Pancreas (tissue), 10 donors: ENCODE data around the gene STEAP1. TPM values are rescaled to one million over a fixed set of nuclear protein-coding genes. Genes with fewer than 3 reads are reported as not detected.

Source experiments
- ATAC-seq, 4 donors: fragments of 200-7000 bp; cut with Tn5 transposase; one replicate each; pipeline versions ENCODE4 v1.8.0 to v1.9.1; 2020; ENCODE audit warnings: mild to moderate bottlenecking in 4 of 4, moderate library complexity in 4 of 4
- DNase-seq, 6 donors: peaks; one replicate each; pipeline ENCODE4 v3.0.0-alpha.2; 2020
- FAIRE-seq: peaks from 2 replicates; lab custom pipeline; 2012; peaks lifted over from hg19 to GRCh38; lab: Jason Lieb, UNC
- H3K27ac ChIP-seq, 4 donors: fragments of 200-600 bp; sonication (generic); 1 replicate in 3 of 4; 2 replicates in 1 of 4; pipeline versions ENCODE4 v1.5.0 to v1.8.0; 2020
- H3K27me3 ChIP-seq, 4 donors: fragments of 200-600 bp; one replicate each; pipeline ENCODE4 v1.8.0; 2021
- H3K36me3 ChIP-seq, 3 donors: fragments of 200-600 bp; sonication (generic) in 1 of 3; one replicate each; pipeline versions ENCODE4 v1.5.0 to v1.8.0; 2020 to 2021
- H3K4me1 ChIP-seq, 3 donors: fragments of 200-600 bp; one replicate each; pipeline ENCODE4 v1.8.0; 2021
- H3K4me3 ChIP-seq, 4 donors: fragments of 200-600 bp; sonication (generic) in 2 of 4; one replicate each; pipeline versions ENCODE4 v1.5.0 to v1.8.0; 2020 to 2021
- H3K9me3 ChIP-seq, 4 donors: fragments of 200-600 bp; one replicate each; pipeline ENCODE4 v1.8.0; 2021
- WGBS, 2 donors: extraction: QIAGEN DNeasy Blood & Tissue Kit; methylation state at CpG; one replicate each; pipeline ENCODE4 v1.1.7; 2013; 5-methylcytosine and 5-hydroxymethylcytosine counted together
- intact Hi-C, 3 donors: fragments of 100-400 bp; cut with DNase I; formaldehyde crosslinking; loops; one replicate each; pipeline versions ENCODE4 v1.11.1 to v1.14.2; 2022
- polyA plus RNA-seq, 2 donors: library from polyadenylated mRNA; stranded (reverse); fragments of 200-250 nt; gene quantifications; one replicate each; pipeline ENCODE4 v1.2.3, GENCODE V29; 2013
- total RNA-seq, 6 donors: library from RNA; stranded (reverse); fragmentation: NEBNext Ultra II Directional in 4 of 6; extraction: Animal tissue kit (Norgen Biotek cat#: 25700) in 4 of 6; gene quantifications; one replicate each; pipeline versions ENCODE4 v1.2.1 to v1.2.4, GENCODE V29; 2021 to 2023
- TF ChIP-seq, protein P1 (sequence below), 4 donors: fragments of 200-600 bp; sonication (generic) in 3 of 4; IDR thresholded peaks; one replicate each; pipeline versions ENCODE4 v1.5.0 to v1.8.0; 2021; ENCODE audit warnings: antibody characterized with exemption in 4 of 4
- donor health status: healthy with polysubstance abuse.
- donor health status: DM: no; HTN: no; CAD: no; lungs with moderate emphysema.
- donor health status: DM: no; HTN: no; CAD: no.
- donor health status: control.
- donor health status: control.
- donor health status: Bipolar disorder and iron deficiency.
- donor health status: DM: yes; HTN: yes; CAD: no.
- donor health status: DM: no; HTN: no; CAD: no.
- donor health status: DM: no; HTN: no; CAD: no.
- donor health status: DM: yes; HTN: yes; CAD: no.

The STEAP1 gene
- total and polyA plus RNA-seq, 8 donors: 1.1 to 8.3 (median 2.8) TPM

GRCh38 chr7:90187507-90188050, 33.3 kb downstream of the STEAP1 start:
- TF ChIP-seq, protein P1, sequence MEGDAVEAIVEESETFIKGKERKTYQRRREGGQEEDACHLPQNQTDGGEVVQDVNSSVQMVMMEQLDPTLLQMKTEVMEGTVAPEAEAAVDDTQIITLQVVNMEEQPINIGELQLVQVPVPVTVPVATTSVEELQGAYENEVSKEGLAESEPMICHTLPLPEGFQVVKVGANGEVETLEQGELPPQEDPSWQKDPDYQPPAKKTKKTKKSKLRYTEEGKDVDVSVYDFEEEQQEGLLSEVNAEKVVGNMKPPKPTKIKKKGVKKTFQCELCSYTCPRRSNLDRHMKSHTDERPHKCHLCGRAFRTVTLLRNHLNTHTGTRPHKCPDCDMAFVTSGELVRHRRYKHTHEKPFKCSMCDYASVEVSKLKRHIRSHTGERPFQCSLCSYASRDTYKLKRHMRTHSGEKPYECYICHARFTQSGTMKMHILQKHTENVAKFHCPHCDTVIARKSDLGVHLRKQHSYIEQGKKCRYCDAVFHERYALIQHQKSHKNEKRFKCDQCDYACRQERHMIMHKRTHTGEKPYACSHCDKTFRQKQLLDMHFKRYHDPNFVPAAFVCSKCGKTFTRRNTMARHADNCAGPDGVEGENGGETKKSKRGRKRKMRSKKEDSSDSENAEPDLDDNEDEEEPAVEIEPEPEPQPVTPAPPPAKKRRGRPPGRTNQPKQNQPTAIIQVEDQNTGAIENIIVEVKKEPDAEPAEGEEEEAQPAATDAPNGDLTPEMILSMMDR (IDR thresholded peaks at IDR 0.05): no peak
- intact Hi-C loops: no loop called here
- DNase-seq (no peak), ATAC-seq (peak in 1 of 4 donors; percentile 16), FAIRE-seq (no peak)
- H3K4me1 ChIP-seq: peaks cover 10 to 17% (median 10%) of the 10 kb centered on the region in 3 donors
- H3K9me3 ChIP-seq: no peaks in the 10 kb centered on the region
- no peak overlapping the region for H3K27ac ChIP-seq
- H3K27me3 ChIP-seq: no peaks in the 10 kb centered on the region
- H3K36me3 ChIP-seq: no peaks in the 10 kb centered on the region
- no peak overlapping the region for H3K4me3 ChIP-seq

DNA sequence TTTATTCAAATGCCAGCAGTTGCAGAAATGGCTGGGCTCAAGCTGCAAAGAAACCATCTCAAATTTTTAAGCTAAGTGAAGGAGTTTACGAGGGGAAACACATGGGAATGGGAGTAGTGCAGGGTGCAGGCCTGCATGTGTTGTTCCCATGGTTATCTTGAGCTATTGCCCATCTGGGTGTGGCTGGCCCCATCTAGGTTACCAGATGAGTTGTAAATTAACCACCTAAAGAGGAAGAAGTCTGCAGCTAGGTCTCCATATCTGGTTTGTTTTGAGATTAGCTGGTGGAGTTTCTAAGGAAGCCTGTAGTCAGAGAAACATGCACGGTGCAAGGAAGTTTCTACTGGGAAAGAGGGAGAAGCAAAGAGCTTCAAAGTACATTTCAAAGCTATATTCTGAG, 34.0 kb downstream of the STEAP1 start:
- ATAC-seq (peak; percentile 88 to 100 (median 97)), FAIRE-seq (no peak), DNase-seq (peak in 2 of 6 donors; percentile 52 to 68)
- H3K27me3 ChIP-seq: no peaks in the 10 kb centered on the region
- H3K4me1 ChIP-seq: peaks cover 10 to 16% (median 10%) of the 10 kb centered on the region in 3 donors
- no peaks in the 10 kb centered on the region for H3K36me3 ChIP-seq
- intact Hi-C loops: no loop called here
- peak overlapping the region in 3 of 4 donors; percentile 13 to 72 (median 50) for H3K27ac ChIP-seq
- 7 to 10% methylated on average over 2 of the region's 2 CpGs for WGBS, 2 donors
- TF ChIP-seq, protein P1 (IDR thresholded peaks at IDR 0.05): no peak
- no peak overlapping the region for H3K4me3 ChIP-seq
- no peaks in the 10 kb centered on the region for H3K9me3 ChIP-seq

- TF ChIP-seq, protein P1 (IDR thresholded peaks at IDR 0.05): no peak
- H3K27ac ChIP-seq: no peak overlapping the region
- FAIRE-seq (no peak), ATAC-seq (no peak), DNase-seq (no peak)
- H3K36me3 ChIP-seq: no peaks in the 10 kb centered on the region
- H3K4me1 ChIP-seq: peaks cover 10 to 13% (median 10%) of the 10 kb centered on the region in 3 donors
- no peak overlapping the region for H3K4me3 ChIP-seq
- no peaks in the 10 kb centered on the region for H3K9me3 ChIP-seq
- no peaks in the 10 kb centered on the region for H3K27me3 ChIP-seq
- intact Hi-C loops: no loop called here
These were observed 36.7 kb downstream of the STEAP1 start for GRCh38 chr7:90190995-90191394.

- Histone ChIP-seq H3K27me3 (no peaks in the 10 kb centered on the region), H3K36me3 (no peaks in the 10 kb centered on the region), H3K27ac (no peak overlapping the region), H3K4me1 (peaks cover 10 to 13% (median 10%) of the 10 kb centered on the region in 3 donors), H3K4me3 (no peak overlapping the region), H3K9me3 (no peaks in the 10 kb centered on the region)
- no peak for ATAC-seq
- 84 to 93% methylated on average over 1 of the region's 1 CpG for WGBS, 2 donors
- TF ChIP-seq, protein P1 (IDR thresholded peaks at IDR 0.05): no peak
- no peak for FAIRE-seq
- intact Hi-C loops: no loop called here
- DNase-seq: no peak
These were observed 37.4 kb downstream of the STEAP1 start for GRCh38 chr7:90191648-90192047.
